SKM-1 (cell line): ENCODE results near the gene ARHGAP33.
"Not testable (repeated sequence)": the region's sequence is repeated elsewhere in the genome, so short reads cannot be mapped to it uniquely, and the experiment has no call there.

Source experiments
- DNase-seq: peaks from one replicate; lab custom pipeline; 2025; ENCODE audit not compliant: unreplicated experiment; lab: John Stamatoyannopoulos, UW

ARHGAP33 gene

DNA sequence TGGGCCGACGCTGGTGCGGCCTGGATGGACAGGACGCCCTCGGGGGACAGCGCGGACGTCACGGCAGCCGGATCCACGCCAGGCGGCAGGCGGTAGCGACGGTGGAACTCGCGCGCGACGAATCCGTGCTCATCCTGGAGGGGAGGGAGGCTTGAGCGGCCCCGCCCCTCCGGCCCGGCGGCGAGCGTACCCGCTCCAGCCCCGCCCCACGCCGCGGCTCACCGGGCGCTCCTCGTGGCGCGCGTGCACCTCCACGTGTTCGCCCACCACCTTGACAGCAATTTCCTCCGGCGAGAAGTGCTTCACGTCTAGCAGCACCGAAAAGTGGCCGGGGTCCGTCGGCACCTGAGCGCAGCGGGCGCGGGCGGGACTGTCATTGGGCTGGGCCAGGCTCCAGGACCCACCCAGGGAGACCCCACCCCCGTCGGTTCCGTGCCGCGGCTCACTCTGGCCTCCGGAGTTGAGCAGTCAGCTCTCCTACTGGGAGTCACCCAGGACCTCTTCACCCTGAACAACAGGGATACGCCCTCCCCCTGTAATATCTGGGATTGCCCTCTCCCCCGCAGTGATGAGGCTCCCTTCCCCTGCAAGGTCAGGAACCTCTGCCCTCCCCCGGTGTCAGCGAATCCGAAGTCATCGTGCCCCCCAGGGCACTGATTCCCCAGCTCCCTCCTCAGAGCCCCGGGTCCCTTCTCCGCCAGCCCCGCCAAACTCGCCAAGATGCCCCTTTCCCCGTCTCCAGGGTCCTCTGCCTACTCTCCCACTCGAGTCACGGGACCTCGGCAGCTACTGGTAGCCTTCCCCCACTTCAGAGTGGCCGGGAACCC is 19.6 kb upstream of the ARHGAP33 start:
- DNase-seq, result no peak

DNA sequence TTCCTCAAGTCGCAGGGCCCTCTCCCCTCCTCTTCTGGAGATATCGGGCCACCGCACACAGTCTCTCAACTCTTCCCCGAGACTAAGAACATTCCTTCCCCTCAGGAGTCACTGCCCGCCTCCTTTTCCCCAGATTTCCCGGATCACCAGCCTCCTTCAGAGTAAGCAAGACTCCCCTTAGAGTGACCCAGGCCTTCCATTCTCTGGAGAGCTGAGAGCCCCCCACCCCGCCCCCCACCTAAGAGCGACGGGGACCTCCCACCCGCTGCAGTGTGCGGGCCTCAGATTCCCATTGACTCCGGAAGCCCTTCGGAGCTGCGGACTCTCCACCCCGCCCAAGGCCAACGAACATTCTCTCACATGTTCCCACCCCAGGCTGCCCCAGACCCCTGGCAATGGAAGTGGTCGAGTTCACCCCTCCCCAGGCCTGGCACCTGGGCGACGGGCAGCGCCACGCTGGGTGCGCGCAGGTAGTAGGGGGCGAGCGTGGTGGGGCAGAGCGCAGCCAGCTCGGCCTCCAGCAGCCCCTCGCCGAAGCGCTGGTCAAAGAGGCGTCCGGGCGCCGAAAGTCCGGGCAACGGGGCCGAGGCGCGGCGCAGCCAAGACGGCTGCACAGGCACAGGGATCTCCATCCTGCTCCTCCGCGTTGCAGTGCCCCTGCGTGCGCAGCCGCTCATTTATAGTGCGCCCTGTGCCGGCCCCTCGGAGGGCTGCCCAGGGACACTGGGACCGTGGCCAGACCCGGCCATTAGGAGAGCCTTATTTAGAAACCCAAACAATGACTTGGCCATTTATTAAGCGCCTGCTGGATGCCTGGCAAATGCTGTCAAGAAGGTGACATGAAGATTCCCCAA is 18.8 kb upstream of the ARHGAP33 start, which contains the start of gene HSPB6:
HSPB6 (minus strand) TSS at position 653 of the 854 bp plus-strand sequence; CDS start at position 632, 21 bp downstream.
- no peak for DNase-seq

DNA sequence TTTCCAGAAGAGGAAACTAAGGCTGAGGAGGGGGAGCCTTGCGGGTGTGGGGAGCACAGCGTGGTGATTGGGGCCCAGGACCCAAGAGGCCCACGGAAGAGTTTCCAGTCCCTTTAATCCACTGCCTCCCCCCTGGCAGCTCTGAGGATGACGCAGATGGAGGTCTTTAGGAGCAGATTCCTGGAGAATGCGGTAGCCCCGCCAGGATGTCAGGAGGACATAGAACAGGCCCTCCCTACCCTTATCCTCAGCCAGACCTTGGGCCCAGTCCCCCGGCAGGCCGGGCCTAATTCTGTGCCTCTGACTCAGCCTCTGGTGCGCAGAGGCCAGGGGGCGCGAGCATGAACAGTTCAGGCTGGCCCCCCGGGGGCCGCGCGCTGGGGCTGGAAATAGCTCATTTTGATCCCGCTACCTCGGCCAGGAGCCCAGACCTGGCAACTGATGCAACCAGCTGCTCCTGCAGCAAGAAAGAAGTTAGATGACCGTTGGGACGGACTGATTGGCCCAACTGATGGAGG is 18.1 kb upstream of the ARHGAP33 start:
- DNase-seq, result no peak

DNA sequence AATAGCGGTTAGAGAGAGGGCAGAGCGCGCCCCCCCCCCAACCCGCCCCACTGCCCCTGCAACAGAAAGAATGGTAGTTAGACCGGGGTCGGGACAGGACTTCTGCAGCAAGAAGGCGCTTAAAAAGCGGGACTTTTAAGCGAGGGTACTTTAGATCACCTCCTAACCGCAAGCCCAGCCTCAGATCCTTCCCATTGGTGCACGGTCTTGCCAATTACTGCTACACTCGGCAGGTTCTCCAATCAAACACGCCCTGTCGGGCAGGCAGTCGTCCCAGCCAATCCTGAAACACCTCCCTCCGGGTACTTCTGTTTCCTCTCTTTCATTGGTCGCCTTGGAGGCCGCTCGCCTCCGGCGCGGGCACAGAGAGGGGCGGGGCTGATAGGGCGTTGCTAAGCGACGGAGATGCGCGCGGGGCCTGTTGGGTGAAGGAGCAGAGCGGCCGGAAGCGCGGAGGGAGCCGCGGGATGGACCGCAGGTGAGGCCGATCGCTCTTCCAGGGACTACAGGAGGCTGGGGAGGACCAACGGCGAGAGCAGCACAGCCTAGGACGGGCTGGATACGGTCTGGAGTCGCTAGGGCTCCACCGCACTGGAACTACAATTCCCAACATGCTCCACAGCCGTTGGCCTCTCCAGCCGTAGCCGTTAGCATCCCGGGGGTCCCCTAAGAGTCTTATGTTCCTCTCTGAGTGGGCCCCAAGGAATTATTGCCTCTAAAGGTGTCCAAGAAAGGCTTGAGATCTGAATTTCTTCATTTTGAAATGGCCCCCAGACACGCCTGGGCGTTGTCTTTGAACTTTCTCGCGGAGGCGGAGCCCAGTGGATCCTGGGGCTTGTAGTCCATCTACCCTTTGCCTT is 17.4 kb upstream of the ARHGAP33 start, which contains the start of gene PROSER3:
PROSER3 (plus strand) TSS at position 428 of the 860 bp plus-strand sequence; CDS start at position 468, 40 bp downstream.
- DNase-seq, result peak; percentile 98

DNA sequence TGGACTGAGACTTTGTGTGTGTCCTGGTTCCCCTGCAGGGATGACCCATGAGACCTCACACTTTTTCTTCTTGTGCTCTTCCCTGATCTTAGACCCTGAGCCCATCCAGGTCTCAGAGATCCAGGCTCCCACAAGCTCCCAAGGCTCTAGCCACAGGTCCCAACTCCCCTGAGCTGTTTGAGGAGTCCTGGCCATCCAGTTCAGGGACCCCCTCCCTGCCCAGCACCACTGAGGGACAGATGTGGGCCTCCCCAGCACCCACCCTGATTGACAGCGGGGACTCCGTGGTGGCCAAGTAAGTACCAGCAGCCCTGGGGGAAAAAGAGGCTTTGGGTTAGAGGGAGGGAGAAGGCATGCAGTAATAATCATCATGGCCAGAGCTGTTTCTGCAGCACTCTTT is 15.7 kb upstream of the ARHGAP33 start:
- no peak for DNase-seq

DNA sequence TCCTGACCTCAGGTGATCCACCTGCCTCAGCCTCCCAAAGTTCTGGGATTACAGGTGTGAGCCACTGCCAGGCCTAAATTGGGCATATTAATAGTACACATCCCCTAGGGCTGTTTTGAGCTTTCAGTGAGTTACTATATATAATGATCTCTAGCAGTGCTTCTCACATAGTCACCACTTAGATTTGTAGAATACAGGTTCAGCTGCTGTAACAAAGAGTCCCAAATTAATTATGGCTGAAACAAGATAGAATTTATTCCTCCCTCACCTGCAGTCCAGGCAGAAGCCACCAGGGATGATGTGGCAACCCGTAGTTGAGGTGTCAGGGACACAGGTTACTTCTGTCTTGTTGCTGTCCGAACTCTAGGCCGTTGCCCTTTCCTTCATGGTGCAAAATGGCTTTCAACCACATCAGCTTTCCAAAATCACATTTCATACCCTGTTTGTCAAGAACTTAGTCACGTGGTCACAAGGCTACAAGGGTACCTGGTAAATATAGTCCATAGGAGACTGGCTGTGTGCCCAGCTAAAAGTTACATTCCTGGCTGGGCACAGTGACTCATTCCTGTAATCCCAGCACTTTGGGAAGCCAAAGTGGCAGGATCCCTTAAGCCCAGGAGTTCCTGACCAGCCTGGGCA is 14.5 kb upstream of the ARHGAP33 start:
- no peak for DNase-seq

DNA sequence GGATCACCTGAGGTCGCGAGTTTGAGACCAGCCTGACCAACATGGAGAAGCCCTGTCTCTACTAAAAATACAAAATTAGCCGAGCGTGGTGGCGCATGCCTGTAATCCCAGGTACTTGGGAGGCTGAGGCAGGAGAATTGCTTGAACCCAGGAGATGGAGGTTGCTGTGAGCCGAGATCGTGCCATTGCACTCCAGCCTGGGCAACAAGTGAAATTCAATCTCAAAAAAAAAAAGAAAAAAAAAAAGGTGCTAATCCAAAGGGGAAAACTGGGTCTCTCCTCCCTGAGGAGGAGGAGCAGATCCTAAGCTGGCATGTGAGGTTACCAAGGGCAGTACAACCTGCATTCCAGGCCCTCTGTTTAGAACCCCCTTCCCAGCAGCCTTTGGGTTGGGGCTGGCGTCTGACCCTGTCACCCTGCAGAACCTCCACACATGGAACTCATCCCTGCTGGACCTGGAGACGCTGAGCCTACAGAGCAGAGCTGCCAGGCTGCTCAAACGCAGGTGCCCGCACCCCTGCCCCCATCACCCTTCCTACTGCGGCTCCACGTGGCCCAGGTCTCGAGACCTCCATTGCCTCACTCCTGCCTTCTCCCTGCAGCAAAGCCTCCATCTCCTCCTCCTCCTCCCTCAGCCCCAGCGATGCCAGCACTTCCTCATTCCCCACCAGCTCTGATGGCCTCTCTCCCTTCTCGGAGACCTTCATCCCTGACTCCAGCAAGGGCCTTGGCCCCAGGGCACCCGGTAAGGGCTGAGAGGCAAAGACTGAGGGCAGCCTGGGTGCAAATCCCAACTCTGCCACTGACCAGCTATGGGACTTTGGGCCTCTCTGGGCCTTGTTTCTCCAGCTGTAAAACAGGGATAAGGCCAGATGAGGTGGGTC is 10.7 kb upstream of the ARHGAP33 start:
- DNase-seq, result no peak

DNA sequence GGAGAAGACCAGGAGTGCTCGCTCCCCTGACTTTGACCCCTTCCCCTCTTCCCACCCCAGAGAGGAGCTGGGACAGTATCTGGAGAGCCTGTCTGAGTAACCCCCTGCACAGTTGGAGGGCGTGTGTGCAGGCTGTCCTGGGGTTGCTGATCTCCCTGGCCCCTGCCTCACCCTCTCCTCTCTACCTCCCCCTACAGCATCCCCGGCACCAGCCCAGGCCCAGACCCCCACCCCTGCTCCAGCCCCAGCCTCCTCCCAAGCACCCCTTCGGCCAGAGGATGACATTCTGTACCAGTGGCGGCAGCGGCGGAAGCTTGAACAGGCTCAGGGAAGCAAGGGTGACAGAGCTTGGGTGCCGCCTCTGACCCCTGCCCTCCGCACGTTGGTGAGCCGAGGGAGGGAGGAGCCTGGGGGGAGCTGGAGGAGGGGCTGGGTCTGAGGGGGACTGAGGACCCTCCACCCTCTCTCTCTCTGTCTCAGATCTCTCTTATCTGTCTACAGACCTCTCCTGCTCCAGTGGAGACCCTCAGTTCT is 8.7 kb upstream of the ARHGAP33 start:
- no peak for DNase-seq

DNA sequence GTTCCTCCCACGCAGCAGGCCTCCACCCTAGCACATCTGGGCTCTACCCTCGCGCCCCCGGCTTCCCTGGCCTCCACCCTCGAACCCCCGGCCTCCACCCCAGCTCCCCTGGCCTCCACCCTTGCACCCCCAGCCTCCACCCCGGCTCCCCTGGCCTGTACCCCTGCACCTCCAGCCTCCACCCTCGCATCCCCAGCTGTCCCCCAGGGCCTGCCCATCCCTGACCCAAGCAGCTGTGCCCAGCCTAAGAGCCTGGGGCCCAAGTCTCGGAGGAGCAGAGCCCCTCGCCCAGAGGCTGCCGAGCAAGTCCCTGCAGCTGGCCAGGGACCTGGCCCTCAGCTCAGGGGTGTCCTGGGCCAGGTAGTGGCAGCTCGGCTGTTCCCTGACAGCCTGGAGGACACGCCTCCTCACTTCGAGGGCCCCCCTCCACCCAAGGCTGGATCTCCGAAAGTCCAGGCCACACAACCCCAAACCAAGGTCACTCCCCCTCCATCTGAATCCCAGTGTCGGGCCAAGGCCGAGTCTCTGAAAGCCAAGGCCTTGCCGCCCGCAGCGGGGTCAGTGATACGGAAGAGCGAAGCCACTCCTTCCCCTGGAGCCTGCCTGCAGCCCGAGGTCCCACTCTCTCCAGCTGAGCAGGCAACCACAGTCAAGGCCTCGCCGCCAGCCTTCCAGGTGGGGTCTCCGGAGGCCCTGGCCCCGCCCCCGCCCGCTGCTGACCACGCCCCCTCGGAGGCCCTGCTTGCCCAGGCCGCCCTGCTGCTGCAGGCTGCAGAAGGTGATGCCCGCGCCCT is 7.9 kb upstream of the ARHGAP33 start:
- DNase-seq, result no peak

DNA sequence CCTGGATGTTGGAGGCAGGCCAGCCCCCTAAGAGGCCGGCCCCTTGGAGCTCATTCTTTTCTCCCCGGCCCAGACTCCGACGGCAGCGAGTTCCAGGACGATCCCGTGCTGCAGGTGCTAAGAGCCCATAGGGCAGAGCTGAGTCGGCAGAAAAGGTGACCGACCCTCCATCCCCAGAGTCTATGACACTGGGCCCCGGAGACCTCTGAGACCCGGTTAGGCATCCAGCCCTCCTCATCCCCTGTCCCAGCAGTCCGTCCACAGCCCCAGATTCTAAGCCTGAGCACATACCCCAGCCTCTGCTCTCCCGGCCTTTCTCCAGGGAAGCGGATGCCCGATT is 7.3 kb upstream of the ARHGAP33 start:
- no peak for DNase-seq

DNA sequence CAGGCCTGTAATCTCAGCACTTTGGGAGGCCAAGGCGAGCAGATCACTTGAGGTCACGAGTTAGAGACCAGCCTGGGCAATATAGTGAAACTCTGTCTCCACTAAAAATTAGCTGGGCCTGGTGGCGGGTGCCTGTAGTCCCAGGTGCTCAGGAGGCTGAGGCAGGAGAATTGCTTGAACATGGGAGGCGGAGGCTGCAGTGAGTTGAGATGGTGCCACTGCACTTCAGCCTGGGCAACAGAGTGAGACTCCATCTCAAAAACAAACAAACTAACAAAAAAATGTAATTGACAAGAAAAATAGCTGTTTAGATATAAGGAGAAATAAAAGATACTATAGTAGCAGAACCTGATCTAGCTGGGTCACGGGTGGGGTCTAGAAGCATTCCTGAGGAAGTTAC is 3.0 kb upstream of the ARHGAP33 start:
- not testable (repeated sequence) for DNase-seq

DNA sequence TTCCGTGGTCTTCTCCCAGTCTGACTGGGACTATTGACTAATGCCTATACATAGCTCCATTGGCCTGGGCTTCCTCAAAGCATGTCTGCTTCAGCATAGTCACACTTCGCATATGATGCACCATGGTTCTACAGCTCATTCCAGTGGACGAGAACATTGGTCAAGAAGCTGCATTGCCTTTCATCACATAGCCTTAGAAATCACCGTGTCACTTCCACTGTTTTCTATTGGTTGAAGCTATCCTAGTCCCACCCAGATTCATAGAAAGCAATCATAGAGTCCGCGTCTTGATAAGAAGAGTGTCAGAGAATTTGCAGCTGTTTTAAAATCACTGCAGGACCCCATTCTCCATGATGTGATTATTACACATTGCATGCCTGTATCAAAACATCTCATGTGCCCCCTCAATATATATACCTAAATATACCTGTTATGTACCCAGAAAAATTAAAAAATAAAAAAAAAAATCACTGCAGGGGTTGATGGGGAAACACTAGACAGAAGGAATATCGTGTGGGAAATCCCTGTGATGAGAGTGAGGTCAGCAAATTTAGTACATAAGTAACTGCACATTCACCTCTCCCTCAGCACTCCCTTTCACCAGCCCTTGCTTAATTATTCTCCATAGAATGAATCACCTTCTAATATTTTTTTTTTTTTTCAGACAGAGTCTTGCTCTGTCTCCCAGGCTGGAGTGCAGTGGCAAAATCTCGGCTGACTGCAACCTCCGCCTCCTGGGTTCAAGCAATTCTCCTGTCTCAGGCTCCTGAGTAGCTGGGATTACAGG is 2.2 kb upstream of the ARHGAP33 start:
- DNase-seq, result no peak

DNA sequence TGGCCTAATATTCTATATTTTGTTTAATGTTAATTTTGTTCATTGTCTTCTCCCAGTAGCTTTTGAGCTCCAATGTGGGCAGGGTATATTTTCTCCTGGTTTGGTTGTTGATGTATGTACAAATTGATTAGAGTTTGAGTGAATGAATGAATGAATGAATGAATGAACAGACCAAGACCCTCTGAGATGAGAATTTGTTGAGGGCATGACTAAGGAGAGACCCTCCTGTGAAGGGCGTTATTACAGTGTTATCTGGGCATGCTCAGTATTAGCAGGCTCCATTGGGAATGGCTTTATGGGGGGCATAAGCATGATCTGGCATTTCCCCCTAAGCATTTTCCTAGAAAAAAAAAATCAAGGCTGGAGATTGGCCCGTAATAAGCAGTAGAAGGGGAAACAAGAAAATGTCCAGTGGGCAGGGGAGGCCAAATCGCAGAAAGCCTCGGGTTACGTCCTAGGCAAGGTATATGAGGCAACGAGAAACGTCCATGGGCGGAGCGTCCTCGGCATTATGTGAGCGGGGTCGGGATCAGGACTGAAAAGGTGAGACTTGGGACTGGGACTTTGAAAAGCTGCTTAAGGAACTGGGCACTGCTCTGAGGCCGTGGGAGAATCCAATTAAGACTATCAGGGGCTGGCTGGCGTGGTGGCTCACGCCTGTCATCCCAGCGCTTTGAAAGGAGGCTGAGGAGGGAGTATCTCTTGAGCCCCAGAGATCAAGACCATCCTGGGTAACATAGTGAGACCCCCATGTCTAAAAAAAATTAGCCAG is 904 bp upstream of the ARHGAP33 start:
- DNase-seq, result no peak

DNA sequence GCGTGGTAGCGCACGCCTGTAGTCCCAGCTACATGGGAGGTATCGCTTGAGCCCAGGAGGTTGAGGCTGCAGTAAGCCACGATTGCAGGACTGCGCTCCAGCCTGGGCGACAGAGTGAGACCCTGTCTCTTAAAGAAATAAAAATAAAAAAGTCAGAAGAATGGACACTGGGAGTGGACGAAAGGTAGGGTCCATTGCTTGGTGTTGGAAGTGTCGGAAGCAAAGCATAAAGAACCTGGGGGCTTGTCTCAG is 392 bp upstream of the ARHGAP33 start:
- DNase-seq, result no peak

DNA sequence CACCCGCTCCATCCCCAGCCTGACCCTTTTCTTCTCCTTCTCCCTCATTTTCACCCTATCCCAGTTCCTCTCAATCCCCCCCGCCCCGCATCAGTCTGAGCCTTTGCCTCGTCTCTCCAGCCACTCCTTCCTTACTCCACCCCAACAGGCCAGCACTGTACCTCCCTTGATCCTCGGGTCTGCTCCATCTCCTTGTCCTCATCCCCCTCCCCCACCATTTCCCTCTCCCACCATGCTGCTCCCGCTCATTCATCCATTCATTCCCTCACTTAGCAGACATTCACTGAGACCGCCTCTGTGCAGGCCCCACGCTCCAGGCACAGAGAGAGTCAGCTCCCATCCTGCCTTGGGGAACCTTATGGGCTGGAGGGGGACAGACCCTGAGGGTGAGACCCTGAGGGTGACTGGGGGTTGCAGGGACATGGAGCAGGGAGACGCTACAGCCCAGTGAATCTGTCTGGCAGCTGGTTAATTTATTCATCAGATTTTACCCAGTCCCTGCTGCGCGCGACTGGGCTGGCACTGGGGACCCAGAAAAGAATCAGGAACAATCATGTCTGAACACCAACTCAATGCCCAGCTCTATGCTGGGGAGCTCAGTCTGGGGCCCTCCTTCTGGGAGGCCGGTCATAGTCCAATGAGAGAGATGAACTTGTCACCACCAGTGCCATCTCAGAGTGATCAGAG is 881 bp downstream of the ARHGAP33 start:
- no peak for DNase-seq

DNA sequence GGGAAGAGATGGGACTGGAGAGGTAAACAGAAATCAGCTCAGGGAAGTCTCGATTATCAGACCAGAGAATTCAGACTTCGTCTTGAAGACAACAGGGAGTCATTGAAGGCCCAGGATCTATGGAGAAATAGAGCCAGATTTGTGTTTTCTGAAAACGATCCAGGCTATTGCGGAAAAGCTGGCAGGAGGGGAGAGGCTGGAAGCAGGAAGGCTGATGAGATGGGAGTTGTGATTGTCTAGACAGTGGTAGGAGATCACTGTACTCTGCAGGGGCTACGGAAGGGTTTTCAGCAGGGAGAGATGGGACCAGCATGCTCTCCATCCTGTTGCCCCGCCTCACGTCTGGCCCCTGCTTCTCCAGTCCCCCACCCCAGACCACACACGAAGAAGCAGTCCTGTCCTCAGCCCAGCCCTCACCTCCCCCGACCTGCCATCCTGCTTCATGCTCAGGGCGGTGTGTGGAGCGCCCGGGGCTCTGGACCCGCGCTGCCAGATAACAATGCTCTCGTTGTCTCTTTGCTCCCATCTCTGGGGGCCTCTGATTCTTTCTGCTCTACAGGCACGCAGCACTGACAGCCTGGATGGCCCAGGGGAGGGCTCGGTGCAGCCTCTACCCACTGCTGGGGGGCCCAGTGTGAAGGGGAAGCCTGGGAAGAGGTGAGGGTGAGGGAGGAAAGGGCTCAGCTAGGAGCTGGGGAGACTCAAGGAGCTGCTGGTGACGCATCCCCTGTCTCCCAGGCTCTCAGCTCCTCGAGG is 1.9 kb downstream of the ARHGAP33 start:
- DNase-seq, result no peak
